Measurements from ENCODE around the gene EFHC2. TPM values are rescaled to one million over a fixed set of nuclear protein-coding genes. Genes with fewer than 3 reads are reported as not detected.

The EFHC2 gene
- total and polyA plus RNA-seq, 2 of the 8 experiments (the other 6 are each of a cell fraction or from before 2014, with no cell fraction given) = 1.8 to 3.4 TPM

GRCh38 chrX:44338361-44338760, 5.1 kb downstream of the EFHC2 start (continued):
- no peak for TF ChIP-seq CBX8 (IDR thresholded peaks at IDR 0.05; ENCODE audit: borderline replicate concordance, low read depth, low read length)
- no peak for TF ChIP-seq SIX5 (IDR thresholded peaks at IDR 0.05; ENCODE audit: low read depth, low read length)
- no peak for TF ChIP-seq TEAD4 (IDR thresholded peaks at IDR 0.05; ENCODE audit: low read depth, low read length)
- no peak for TF ChIP-seq CTBP2 (IDR thresholded peaks at IDR 0.05; ENCODE audit: borderline replicate concordance, insufficient read depth, insufficient read length, low read length)
- no peak for TF ChIP-seq PHF8 (conservative IDR thresholded peaks at IDR 0.05; ENCODE audit: low read depth, low read length)
- no peak for TF ChIP-seq CHD1 (IDR thresholded peaks at IDR 0.05; ENCODE audit: low read depth, low read length)
